Endodermal cell (in vitro differentiated cells): Measurements from ENCODE around the gene WNT9B. TPM values are rescaled to one million over a fixed set of nuclear protein-coding genes. Genes with fewer than 3 reads are reported as not detected.

Source experiments
- DNase-seq: peaks from one replicate; pipeline ENCODE4 v3.0.0-alpha.2; 2017
- H3K27ac ChIP-seq: 2 replicates; pipeline ENCODE4 v1.5.1; 2013; ENCODE audit warnings: mild to moderate bottlenecking, low read depth, low read length, moderate library complexity
- H3K27me3 ChIP-seq: 2 replicates; pipeline ENCODE4 v1.6.1; 2013; ENCODE audit warnings: mild to moderate bottlenecking, low read length, moderate library complexity; ENCODE audit not compliant: insufficient read depth, control insufficient read depth, poor library complexity, severe bottlenecking
- H3K36me3 ChIP-seq: 2 replicates; pipeline ENCODE4 v1.7.0; 2013; ENCODE audit warnings: mild to moderate bottlenecking, low read length, moderate library complexity; ENCODE audit not compliant: control insufficient read depth, insufficient read depth
- H3K4me1 ChIP-seq: one replicate; pipeline ENCODE4 v1.7.0; 2013; ENCODE audit warnings: low read length; ENCODE audit not compliant: control insufficient read depth, insufficient read depth
- H3K4me3 ChIP-seq: 2 replicates; pipeline ENCODE4 v1.5.1; 2013; ENCODE audit warnings: mild to moderate bottlenecking, low read length, moderate library complexity
- H3K9ac ChIP-seq: 2 replicates; pipeline ENCODE4 v1.6.1; 2013; ENCODE audit warnings: mild to moderate bottlenecking, low read length, moderate library complexity; ENCODE audit not compliant: poor library complexity, severe bottlenecking; ENCODE audit errors: extremely low read depth
- H3K9me3 ChIP-seq: 2 replicates; pipeline ENCODE4 v1.6.1; 2013; ENCODE audit warnings: mild to moderate bottlenecking, low read length, moderate library complexity; ENCODE audit not compliant: control insufficient read depth
- H3K27ac Mint-ChIP-seq: 2 replicates; pipeline ENCODE4 v1.8.0; 2020; ENCODE audit warnings: mixed read lengths
- H3K27me3 Mint-ChIP-seq: 2 replicates; pipeline ENCODE4 v1.8.0; 2021; ENCODE audit warnings: mild to moderate bottlenecking, mixed read lengths; ENCODE audit not compliant: insufficient read depth
- H3K36me3 Mint-ChIP-seq: 2 replicates; pipeline ENCODE4 v1.8.0; 2020; ENCODE audit warnings: low read depth, mixed read lengths
- H3K4me1 Mint-ChIP-seq: 2 replicates; pipeline ENCODE4 v1.8.0; 2020; ENCODE audit warnings: mixed read lengths
- H3K4me3 Mint-ChIP-seq: 2 replicates; pipeline ENCODE4 v1.8.0; 2020; ENCODE audit warnings: mild to moderate bottlenecking, moderate library complexity, mixed read lengths
- H3K9me3 Mint-ChIP-seq: 2 replicates; pipeline ENCODE4 v1.8.0; 2020; ENCODE audit warnings: mild to moderate bottlenecking, mixed read lengths
- CTCF ChIP-seq: fragments of 200-600 bp; sonication (generic); conservative IDR thresholded peaks from 2 replicates; pipeline ENCODE4 v1.5.0; 2021; ENCODE audit warnings: antibody characterized with exemption, mild to moderate bottlenecking
- WGBS, 2 experiments: methylation state at CpG; one replicate each; pipeline versions ENCODE4 v1.1.5 to v1.1.7; 2013; ENCODE audit warnings: missing lambda C conversion rate in 2 of 2, mixed read lengths in 1 of 2; ENCODE audit not compliant: insufficient coverage in 1 of 2, insufficient read length in 1 of 2; 5-methylcytosine and 5-hydroxymethylcytosine counted together
- total RNA-seq, 2 donors: library from RNA; stranded (reverse); fragmentation: NEBNext Ultra II Directional in 1 of 2; extraction: Animal tissue kit (Norgen Biotek cat#: 25700) in 1 of 2; gene quantifications; 2 replicates in 1 of 2; 3 replicates in 1 of 2; pipeline ENCODE4 v1.2.1, GENCODE V29; 2021

WNT9B gene
- total RNA-seq, 2 donors from 2014 or later, result 0.33 TPM; not detected in 1

- 71 to 73% methylated on average over 12 to 13 of the region's 13 CpGs for WGBS, 2 experiments
- Mint-ChIP-seq H3K9me3 (no peaks in the 10 kb centered on the region), H3K4me1 (peaks cover 6% of the 10 kb centered on the region), H3K36me3 (no peaks in the 10 kb centered on the region), H3K27me3 (peaks cover 8% of the 10 kb centered on the region), H3K27ac (no peak overlapping the region), H3K4me3 (no peak overlapping the region)
- Histone ChIP-seq H3K4me1 (peaks cover 5% of the 10 kb centered on the region), H3K27ac (no peak overlapping the region), H3K9me3 (no peaks in the 10 kb centered on the region), H3K27me3 (peaks cover 5% of the 10 kb centered on the region), H3K4me3 (no peak overlapping the region), H3K9ac (no peak overlapping the region), H3K36me3 (no peaks in the 10 kb centered on the region)
- DNase-seq, result peak; percentile 59
- TF ChIP-seq CTCF, result no peak
Observed at GRCh38 chr17:46889992-46890564, 38.7 kb downstream of the WNT9B start.

DNA sequence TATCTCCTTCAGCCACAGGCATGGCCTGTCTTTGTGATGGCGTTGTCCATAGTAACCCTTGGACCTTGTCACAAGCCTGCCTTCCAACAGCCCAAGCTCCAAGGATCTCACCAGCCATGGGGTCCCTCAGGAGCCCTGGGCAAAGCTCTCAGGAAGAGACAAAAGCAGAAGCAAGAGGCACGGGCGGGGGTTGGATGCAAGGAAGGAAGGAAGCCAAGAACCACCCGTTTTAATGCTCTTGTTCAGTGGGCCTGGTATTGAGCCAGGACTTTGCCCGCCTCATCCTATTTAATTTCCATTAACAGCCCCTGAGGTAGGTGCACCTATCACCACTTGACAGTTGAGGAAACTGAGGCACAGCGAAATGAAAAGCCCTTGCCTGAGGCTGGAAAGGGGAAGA, 39.3 kb downstream of the WNT9B start:
- Histone ChIP-seq H3K9ac (no peak overlapping the region), H3K4me1 (peaks cover 5% of the 10 kb centered on the region), H3K36me3 (no peaks in the 10 kb centered on the region), H3K4me3 (no peak overlapping the region), H3K27ac (no peak overlapping the region), H3K27me3 (peaks cover 5% of the 10 kb centered on the region), H3K9me3 (no peaks in the 10 kb centered on the region)
- Mint-ChIP-seq H3K9me3 (no peaks in the 10 kb centered on the region), H3K4me3 (no peak overlapping the region), H3K27ac (no peak overlapping the region), H3K4me1 (peaks cover 10% of the 10 kb centered on the region), H3K27me3 (peaks cover 7% of the 10 kb centered on the region), H3K36me3 (no peaks in the 10 kb centered on the region)
- peak; percentile 44 for DNase-seq
- 88 to 95% methylated on average over 4 to 6 of the region's 6 CpGs for WGBS, 2 experiments
- no peak for TF ChIP-seq CTCF

- peaks cover 6% of the 10 kb centered on the region for H3K27me3 Mint-ChIP-seq
Observed at GRCh38 chr17:46892192-46892703, 40.9 kb downstream of the WNT9B start.

More at GRCh38 chr17:46892192-46892703, 40.9 kb downstream of the WNT9B start:
- 88 to 90% methylated on average over 3 to 4 of the region's 4 CpGs for WGBS, 2 experiments
- TF ChIP-seq CTCF, result no peak
- Histone ChIP-seq H3K36me3 (no peaks in the 10 kb centered on the region), H3K9me3 (no peaks in the 10 kb centered on the region), H3K4me1 (peaks cover 5% of the 10 kb centered on the region), H3K27me3 (no peaks in the 10 kb centered on the region), H3K9ac (no peak overlapping the region), H3K4me3 (no peak overlapping the region), H3K27ac (no peak overlapping the region)
- H3K9me3 Mint-ChIP-seq, result no peaks in the 10 kb centered on the region
- H3K36me3 Mint-ChIP-seq, result no peaks in the 10 kb centered on the region
- peaks cover 10% of the 10 kb centered on the region for H3K4me1 Mint-ChIP-seq
- no peak overlapping the region for H3K4me3 Mint-ChIP-seq
- no peak overlapping the region for H3K27ac Mint-ChIP-seq
- DNase-seq, result peak; percentile 42
